NCI-H2196 (cell line): Measurements from ENCODE around the gene WNK2.
A peak's percentile ranks its signal among the peaks of the same experiment; 100 is the strongest.

Experiments used
- DNase-seq: peaks from one replicate; lab custom pipeline; 2025; ENCODE audit not compliant: unreplicated experiment; lab: John Stamatoyannopoulos, UW

WNK2 gene

DNA sequence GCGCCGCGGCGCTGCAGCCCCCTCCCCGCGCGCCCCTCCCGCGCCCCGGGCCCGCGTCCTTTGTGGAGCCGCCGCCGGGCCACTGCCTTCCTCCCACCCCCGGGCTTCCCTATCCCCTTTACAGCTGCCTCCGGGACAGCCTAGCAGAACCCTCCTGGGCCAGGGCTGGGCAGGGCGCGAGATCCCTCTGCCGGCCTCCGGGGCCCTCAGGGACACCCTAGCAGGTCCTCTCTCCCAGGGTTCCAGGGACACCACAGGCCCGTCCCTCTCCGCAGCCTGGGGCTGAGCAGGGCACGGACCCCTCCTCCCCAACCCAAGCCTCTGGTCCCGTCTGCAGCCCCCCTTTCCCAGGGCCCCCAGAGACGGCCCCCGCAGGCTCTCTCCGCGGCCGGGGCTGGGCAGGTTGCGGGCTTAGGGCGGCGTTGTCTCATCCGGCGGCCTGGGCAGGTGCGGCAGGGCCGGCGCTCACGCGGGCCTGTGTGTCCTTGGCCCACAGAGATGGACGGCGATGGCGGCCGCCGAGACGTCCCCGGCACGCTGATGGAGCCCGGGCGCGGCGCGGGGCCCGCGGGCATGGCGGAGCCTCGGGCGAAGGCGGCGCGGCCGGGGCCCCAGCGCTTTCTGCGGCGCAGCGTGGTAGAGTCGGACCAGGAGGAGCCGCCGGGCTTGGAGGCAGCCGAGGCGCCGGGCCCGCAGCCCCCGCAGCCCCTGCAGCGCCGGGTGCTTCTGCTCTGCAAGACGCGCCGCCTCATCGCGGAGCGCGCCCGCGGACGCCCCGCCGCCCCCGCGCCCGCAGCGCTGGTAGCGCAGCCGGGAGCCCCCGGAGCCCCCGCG is 710 bp downstream of the WNK2 start:
- no peak for DNase-seq

DNA sequence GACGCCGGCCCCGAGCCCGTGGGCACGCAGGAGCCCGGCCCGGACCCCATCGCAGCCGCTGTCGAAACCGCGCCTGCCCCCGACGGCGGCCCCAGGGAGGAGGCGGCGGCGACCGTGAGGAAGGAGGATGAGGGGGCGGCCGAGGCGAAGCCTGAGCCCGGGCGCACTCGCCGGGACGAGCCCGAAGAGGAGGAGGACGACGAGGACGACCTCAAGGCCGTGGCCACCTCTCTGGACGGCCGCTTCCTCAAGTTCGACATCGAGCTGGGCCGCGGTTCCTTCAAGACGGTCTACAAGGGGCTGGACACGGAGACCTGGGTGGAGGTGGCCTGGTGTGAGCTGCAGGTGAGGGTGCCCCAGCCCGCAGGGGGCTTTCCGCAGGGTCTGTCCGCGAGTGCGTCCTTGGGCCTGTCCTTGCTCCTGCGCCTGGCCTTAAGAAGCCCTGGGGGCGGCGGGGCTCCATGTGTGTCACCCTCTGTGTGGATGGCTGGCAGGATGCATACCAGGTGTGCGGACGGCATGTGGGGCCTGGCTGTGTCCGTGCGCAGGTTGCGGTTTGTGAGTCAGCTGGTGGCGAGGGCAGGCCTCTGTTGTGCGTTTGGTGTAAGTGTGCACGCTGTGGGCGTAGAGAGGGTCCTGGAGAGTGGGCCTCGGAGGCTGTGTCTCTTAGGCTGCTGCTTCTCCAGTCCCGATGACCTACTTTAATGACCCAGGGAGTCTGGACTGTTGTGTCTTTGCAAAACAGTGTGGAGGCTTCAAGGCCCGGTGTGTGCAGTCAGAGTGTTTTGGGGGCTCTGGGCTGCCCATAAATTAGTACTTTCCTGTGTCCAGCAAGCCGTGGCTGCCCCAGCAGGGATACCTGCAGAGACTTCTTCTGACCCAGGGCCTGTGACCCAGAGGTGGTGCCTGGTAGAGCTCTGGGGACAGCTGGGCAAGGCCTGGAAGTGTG is 1.6 kb downstream of the WNK2 start:
- no peak for DNase-seq

DNA sequence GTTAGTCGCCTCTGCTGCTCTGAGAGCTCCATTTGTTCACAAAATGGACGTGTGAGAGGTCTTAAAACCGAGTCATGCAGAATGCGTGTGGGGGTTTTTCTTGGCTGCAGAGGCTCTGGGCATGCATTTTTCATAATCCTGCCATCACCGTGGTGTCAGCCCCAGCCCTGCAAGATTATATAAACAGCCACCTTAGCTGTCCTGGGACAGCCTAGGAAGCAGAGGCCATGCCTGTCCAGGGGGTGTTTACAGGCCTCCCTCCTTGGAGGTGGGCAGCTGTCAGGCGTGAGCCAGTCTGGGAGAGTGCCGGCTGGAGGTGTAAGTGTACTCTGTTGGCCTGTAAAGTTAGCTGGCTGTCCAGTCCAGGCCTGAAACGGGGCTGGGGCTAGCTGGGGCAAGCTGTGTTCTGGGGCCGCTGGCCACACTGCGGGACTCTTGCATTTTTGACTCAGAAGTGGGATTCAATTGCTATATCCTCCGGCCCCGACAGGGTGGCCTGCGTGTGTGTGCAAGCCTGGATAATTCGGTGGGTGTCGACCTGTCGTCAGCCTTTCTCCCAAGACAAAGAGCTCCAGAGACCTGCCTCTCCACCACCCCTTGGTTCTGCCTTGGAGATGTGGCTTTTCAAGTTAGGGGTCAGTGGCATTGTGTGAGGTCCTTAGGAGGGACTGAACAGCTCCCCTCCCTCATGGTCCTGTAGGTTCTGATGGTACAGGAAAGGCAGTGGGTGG is 2.4 kb downstream of the WNK2 start:
- DNase-seq = no peak

DNA sequence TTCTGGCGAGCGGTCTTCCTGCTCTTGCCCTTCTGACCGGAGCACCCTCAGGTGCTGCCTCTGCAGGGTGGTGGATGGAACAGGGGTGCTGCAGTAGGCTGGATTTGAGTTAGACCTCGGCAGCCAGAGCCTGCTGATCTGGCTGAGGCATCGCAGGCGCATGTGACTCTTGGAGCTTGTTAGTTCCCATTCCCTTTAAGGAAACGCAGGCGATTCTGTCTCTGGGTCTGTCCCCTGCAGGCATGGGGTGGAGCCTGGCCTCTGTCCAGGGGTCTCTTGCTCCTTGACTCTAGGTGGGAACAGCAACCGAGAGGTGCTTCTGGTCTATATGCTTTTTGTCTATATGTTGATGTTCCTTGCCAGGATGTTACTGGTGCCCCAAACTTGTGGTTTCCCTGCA is 3.1 kb downstream of the WNK2 start:
- no peak for DNase-seq

DNA sequence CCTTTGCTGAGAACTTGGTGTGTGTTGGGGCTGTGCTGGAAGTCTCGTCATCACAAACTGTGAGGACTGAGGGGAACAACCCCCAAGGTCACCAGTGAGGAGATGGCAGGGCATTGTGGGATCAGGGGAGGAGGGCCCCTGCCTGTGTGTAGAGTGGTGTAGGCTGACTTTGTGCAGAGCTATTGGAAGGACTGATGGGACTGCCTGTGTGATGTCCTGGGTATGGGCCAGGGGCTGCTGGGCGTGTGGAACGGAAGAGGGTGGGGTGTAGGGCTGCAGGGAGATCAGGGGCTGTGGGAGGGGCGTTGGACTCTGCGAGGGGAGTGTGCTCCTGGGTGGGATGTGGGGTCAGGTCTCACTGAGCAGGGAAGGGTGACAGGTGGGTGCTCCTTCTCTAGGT is 3.6 kb downstream of the WNK2 start:
- no peak for DNase-seq

DNA sequence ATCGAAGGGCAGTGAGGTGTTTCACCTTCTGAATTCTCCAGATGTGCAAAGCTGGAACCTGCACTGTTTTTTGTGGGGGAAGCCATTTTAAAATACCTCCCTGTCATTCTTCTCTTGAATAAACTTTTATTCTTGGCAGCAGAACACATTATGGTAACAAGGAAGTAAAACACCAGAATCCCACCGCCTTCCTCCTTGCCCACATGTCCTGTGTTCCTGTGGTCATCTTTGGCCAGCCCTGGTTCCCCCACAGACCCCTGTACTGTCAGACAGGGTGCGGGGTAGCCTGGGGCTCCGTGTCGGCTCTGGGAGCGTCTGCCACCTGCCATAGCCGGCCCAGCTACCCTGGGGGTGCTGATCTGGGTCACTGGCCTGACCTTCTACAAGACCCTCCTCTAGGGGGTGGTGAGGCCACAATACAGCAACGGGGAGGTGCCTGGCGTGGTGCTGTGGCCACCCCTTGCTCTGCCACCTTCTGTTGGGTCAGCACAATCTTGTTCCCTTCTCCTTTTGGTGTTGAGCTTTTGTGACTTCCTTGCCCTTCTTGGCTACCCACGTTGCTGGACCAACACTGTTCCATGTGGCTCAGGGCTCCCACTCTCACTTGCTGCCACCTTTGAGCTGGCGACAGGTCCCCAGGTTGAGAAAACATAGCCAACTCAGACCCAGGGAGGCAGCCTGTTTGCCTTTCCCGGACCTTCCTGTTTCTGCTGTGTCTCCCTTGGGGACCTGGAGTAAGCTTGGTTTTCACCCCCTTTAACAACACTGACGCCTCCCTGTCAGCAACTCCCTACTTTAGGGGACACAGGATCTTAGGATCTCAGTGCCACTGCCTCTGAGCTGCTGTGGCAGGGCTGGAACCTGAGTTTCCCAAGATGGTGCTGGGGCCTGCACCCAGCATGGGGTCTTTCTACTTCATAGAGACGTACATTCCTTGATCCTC is 4.8 kb downstream of the WNK2 start:
- no peak for DNase-seq

DNA sequence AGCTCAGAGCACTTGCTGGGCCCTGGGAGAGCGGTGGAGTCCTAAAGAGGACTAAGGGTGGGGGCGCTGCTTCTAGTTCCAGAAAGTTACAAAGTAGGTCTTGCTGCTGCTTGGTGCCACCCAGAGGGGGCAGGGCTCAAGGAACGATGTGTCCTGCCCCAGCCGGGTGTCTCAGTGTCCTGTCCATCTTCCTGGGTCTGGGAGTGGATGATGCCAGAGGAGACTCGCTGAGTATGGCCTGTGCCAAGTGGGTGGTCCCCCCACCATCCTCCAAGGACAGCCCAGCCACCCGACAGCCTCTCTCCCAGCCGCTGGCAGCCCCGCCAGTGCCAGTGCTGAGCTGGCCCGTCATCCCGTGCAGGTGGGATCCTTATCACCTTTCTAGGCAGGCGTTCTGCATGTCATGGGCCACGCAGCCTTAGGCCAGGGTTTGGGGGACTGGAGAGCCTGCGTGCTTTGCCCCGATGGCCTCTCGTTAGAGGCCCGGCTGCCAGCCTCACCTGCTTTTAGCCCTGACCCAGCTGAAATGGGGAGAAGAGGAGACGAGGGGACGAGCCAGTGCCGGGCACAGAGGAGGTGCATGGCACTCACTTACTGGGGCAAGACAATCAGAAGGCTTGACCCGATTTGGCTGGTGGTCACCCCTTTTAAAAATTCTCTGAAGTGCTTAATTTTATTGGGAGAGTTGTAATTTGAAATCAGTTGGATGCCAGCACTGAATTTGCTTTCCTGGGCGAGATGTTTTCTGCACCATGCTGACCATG is 5.6 kb downstream of the WNK2 start:
- DNase-seq = no peak

DNA sequence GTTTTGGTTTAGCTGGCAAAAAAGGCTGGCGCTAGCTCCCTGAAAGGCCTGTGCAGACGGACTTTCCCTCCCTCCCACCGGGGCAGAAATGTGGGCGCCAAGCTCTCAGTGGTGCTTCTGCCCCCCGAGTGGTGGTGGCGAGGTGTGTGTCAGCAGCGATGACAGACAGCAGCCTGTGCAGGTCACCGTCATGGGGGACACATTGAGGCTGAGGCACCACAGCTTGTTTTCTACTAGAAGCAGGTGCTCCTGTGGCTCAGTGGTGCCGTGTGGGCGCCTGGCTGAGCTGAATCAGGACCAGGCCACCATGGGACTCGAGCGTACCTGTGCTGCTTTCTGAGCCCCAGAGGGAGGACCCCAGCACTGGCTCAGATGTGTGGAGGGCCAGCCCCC is 6.2 kb downstream of the WNK2 start:
- DNase-seq = no peak

DNA sequence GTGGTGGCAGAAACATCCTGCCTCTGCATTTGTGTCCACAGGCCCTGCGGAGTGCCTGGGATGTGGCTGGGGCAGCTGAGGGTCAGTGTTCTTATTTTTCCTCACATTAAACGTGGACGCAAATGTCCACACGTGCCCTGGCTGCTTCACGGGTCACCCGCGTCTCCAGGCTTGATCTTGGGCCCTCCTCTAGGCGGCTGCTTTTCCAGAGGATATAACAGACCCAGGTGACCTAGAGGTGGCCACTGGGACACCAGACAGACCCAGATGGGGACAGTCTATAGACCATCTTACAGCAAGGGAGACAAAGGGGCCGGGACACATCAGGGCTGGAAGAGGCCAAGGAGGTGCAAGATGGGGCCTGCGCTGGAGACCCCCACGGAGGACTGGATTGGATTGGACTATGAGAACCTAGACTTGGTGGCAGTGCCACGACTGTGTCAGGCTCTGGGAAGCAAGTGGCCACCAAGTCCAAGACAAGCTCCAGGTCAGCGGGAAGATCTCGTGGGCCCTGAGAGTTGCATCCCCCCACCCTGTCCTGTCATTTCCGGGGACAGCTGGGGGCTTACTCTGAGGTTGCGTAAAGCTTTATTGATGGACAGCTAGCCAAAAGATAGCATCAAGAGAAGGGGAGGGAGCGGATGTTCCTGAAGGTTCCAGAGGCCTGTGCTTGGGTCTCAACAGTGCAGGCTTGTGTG is 6.9 kb downstream of the WNK2 start:
- no peak for DNase-seq

DNA sequence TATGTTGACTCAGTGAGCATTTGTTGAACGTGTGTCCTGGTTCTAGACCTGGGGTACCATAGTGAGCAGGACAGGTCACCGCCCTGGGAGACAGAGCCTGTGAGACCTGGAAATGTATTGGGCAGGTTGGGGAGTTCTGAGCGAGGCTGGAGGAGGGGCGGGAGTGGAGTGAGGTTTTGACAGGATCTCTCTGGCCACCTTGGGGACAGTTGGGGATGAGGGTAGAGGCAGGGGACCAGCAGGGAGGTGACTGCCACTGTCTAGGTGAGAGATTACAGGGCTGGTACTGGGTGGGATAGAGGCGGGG is 7.4 kb downstream of the WNK2 start:
- no peak for DNase-seq

DNA sequence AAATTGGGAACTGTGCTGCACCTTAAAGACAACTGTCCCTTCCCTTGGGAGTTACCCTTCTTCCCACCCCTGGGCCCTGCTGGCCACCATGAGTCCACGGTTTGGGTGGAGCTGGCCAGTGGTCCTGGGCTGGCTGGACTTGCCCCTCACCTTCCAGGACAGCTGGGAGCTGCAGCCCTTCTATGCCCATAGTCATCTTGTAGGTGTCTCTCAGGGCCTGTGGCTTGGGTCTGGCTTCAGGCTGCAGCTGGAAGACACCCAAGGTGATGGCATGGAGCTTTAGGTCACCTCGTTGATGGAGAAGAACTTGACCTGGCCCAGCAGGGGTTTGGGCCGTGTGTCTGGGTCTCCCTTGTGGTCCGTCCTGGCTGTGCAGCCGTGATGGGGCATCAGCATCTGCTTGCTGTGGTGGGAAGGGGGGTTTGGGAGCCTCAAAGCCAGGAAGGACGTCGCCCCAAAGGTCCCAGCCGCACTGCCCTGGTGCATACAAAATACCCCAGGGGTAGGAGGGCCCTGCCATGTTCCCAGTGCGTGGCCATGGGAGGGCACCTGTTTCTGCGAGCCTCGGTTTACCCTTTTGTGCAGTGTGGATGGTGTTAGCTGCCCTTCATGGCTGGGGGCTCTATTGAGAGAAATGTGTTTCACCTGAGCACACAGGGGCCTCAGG is 8.9 kb downstream of the WNK2 start:
- DNase-seq = no peak

DNA sequence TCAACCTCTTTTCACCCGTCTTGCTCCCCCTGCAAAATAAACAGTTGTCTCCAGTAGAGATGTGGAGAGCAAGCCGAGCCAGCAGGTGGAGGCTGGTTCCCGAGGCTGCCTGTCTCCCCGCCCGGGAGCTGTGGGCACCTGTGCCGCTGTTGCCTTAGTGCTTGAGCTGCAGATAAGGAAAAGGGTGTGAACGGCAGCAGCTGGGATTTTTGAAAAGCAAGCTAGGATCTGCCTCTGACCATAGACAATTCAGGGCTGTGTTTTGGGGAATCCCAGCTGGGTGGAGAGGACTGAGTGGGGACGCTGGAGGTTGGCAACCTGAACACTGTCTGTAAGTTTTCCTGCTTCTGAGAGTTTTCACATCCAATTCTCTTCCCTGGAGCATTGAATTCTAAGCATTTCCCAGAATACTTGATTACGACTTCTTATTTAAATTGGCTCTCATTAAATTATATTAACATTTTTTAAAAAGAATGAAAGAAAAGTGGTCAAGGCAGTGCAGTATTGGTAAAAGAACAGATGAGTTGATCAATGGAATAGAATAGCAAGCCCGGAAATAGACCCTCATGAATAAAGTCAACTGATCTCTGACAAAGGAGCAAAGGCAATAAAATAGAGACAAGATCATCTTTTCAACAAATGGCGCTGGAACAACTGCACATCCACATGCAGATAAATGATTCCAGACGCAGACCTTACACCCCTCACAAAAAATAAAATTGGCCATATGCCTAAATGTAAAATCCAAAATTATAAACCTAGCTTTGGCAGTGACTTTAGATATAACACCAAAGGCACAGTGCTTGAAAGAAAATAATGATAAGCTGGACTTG is 9.7 kb downstream of the WNK2 start:
- DNase-seq = peak; percentile 71

DNA sequence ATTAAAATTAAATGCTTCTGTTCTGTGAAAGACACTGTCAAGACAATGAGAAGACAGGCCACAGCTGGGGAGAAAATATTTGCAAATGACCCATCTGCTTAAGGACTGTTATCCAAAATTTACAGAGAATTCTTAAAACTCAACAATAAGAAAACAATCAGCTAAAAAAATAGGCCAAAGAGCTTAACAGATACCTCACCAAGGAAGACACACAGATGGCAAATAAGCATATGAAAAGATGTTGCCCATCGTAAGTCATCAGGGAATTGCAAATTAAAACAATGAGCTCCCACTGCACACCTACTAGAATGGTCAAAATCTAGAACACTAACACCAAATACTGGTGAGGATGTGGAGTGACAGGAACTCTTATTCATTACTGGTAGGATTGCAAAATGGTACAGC is 10.3 kb downstream of the WNK2 start:
- no peak for DNase-seq

DNA sequence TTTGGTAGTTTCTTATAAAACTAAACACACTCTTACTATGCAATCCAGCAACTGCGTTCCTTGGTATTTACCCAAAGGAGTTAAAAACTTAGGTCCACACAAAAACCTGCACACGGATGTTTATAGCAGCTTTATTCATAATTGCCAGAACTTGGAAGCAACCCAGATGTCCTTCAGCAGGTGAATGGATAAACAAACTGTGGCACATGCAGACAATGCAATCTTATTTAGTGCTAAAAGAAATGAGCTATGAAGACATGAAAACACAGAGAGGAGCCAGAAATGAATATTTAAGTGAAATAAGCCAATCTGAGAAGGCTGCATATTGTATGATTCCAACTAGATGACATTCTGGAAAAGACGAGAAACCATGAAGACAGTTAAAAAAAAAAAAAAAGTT is 10.7 kb downstream of the WNK2 start:
- peak; percentile 11 for DNase-seq

DNA sequence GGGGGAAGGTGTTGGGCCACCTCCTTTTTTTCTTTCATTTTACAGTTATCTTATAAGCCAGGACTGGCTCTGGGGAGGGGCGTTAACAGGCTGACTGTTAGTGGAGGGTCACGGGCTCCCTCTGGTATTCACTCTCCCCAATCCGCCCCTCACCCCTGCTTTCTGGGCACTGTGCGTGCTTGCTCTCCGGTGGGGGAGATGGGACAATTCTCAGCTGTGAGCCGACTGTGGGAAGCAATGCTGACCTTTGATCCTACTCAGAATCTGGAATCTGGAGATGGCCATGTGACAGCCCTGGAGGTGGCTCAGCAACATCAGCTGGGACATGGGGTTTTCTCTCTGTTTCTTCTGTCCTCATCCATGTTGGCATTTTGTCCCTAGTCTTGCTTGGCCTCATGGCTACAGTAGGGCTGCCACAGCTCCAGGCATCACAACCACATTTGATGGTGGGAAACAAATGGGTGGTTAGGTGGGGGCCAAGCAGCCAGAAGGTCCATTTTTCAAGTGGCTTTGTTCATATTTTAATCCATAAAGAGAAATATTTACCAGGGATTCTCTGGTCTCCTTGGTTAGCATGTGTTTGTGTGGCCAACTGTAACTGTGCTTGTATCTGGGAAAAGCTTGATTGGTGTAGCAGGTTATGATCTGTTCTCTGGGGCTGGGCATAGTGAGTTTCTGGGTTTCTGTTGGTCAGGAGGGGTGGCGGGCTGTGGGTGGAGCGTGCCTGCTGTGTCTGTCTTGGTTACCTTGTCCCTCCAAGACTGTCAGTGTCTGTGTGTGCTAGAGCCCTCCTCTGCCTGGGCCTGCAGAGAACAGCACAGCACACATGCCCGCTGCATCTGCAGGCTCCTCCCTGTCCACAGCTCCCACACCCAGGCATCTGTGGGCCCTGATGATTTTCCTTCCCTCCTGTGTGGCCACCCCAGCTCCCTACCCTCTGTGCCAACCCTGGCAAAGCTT is 12.4 kb downstream of the WNK2 start:
- DNase-seq = no peak

DNA sequence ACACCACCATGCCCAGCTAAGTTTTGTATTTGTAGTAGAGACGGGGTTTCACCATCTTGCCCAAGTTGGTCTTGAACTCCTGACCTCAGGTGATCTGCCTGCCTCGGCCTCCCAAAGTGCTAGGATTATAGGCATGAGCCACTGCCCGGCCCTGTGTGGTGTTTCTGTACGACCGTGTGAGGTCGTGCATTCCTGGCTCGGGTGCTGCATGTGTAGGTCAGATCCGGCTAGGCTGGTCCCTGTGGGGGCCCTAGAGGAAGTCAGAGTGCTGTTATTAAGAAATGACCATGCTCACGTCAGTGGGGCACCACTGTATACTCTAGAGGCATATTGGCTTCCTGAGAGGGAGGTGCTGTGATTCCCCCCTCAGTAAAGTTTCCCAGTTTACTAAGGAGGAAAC is 13.7 kb downstream of the WNK2 start:
- no peak for DNase-seq
